Pons (tissue), 1 donor: ENCODE measurements around the gene RCBTB1.
A peak's percentile ranks its signal among the peaks of the same experiment; 100 is the strongest.
"Not testable (repeated sequence)": the region's sequence is repeated elsewhere in the genome, so short reads cannot be mapped to it uniquely, and the experiment has no call there.

ENCODE experiments used
- DNase-seq: peaks from one replicate; pipeline ENCODE4 v3.0.0-alpha.2; 2016; ENCODE audit warnings: low spot score

The RCBTB1 gene

DNA sequence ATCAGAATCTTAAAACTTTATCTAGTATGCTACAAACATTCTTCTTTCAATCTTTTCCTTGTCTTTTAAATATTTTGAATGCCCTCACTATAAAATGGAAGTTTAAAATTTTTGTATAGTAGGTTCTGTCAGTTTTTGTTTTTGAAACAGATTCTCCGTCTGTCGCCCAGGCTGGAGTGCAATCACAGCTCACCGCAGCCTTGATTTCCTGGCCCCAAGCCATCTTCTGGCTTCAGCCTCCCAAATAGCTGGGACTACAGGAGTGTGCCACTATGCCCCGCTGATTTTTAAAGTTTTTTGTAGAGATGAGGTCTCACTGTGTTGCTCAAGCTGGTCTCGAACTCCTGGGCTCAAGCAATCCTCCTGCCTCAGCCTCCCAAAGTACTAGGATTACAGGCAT, 68.9 kb downstream of the RCBTB1 start:
- no peak for DNase-seq

DNA sequence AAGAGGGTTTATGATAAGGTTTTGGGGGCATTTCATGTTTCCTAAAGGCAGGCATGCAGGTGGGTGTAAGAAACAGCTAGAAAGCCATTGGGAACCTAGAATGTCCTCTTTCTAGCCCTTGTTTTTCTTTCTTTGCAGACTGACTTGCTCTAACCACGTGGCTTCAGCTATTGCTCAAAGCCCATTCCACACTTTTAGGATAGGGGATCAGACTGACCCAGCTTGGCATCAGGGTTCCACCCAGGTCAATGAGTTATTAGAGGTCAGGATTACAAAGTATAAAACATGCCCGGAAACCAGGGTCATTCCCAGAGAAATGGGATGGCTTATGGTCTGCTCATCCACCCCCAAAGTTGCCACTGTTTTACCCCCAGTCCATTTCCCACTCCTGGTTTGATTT, 72.8 kb downstream of the RCBTB1 start:
- DNase-seq, result no peak

- no peak for DNase-seq
Measured at GRCh38 chr13:49503951-49504350, 81.4 kb downstream of the RCBTB1 start.

DNA sequence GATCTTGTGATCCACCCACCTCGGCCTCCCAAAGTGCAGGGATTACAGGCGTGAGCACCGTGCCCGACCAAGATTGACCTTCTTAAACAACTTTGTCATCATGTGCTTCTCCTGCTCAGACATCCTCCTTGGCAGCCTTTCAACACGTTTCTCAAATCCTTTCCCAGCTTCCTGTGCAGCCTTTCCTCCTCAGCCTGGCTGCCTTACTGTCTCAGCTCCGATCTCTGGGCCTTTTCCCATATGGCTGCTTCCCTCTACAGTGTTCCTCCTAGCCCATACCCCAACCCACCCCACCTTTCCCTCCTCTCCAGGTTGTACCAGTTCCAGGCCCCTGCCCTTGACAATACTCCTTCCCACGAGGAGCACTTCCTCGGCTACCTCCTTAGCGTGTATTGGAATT, 82.4 kb downstream of the RCBTB1 start:
- no peak for DNase-seq

DNA sequence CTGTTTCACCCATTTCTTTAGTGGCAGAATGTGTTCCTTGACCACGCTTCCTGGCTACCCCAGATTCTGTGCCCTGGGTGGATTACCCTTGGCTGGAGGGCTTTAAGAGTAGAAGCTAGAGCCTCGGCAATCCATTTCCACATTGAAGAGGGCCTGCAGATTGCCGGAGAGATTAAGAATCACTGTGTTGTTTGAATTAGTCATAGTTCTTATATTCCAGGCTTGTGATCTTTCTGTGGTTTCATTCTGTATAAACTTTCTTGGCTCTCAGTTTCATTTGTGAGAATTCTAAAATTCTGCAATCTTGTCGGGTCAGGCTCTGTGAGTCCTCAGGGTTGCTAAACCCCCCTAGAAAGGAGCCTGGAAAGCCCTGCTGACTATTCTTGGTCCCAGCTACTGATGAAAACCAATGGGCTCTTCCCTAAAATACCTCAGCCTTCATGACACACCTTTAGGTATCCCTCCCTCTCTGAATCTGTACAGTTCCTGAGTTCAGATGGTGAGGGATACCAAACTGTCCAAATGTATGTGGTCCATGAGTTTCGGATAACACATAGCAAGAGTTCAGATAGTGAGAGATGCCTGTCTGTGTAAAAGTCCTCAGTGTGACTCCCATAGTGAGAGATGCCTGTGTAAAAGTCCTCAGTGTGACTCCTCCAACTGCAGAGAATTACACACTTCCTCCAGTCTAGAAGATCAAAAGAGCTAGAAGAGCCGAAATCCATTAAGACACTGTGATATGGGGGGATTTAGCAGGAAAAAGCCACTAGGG, 85.3 kb downstream of the RCBTB1 start:
- no peak for DNase-seq

DNA sequence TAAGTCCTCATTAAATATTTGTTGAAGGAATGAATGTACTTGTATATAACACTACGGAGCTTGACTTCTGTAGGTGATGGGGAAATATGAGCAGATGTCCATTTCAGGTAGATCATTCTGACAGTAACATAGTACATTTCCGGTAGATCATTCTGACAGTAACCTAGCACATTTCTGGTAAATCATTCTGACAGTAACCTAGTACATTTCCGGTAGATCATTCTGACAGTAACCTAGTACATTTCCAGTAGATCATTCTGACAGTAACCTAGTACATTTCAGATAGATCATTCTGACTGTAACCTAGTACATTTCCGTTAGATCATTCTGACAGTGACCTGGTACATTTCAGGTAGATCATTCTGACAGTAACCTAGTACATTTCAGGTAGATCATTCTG, 87.2 kb downstream of the RCBTB1 start:
- DNase-seq, result no peak

GRCh38 chr13:49497272-49497671, 88.1 kb downstream of the RCBTB1 start:
- no peak for DNase-seq

- not testable (repeated sequence) for DNase-seq
Measured at GRCh38 chr13:49496837-49497236, 88.5 kb downstream of the RCBTB1 start.

DNA sequence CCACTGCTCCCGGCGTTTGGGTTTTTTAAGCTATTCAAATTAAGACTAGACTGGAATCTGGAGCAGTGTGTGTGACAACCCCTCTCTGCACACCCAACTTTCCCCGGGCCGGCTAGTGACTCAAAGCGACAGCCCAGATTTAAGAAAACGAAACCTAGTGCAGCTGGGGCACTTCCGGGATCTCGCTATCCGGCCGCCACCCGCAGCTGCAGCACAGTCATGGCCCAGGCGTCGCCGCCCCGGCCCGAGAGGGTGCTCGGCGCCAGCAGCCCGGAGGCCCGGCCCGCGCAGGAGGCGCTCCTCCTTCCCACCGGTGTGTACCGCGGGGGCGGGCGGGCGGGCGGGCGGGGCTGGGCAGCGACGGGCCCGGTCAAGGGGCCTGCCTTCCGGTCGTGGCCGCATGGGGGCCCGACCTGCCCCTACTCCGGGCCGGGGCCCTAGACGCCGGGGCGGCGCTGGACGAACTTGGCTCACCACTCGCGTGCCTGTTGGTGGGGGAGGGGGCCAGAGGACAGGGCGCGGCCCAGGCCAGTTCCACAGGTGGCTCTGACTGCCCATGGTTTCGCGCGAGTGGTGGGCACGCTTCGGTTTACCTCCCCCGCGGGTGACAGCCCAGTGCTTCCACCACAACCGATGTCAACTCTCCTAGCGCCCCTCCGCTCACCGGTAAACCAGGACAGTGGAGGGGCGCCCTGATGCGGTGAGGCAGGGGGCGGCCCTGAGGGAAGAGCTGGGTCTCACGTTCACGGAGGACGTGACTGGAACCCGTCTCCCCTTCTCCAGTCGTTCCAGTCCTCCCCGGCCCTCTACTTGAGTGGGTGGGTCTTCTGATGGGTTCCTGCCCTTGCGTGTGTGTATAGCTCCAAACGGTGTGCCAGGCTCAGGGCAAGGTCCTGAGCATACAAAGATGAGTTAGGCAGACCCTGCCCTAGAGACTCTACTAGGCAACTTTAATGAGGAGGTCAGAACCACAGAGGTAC, 89.3 kb downstream of the RCBTB1 start, which contains the start of gene PHF11:
PHF11 (plus strand) TSS at position 171 of the 980 bp plus-strand sequence; CDS start at position 220, 49 bp downstream.
- peak; percentile 59 for DNase-seq

DNA sequence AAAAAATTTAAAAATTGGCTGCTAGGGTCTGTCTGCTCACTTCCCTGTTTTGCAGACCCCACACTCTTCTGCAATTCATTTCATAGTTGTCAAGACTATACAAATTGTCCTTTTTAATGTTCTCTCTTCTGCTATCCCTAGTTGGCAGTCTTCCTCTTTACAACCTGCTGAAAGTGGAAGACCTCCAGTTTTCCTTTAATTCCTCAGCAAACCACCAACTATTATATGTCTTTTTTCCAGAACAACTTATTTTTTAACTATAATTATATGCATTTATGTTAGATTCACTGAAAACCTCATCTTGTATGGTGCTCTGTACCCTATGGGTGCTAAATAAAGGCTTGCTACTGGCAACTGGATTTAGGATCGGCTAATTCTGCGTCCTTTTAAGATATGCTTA, 90.7 kb downstream of the RCBTB1 start:
- no peak for DNase-seq

DNA sequence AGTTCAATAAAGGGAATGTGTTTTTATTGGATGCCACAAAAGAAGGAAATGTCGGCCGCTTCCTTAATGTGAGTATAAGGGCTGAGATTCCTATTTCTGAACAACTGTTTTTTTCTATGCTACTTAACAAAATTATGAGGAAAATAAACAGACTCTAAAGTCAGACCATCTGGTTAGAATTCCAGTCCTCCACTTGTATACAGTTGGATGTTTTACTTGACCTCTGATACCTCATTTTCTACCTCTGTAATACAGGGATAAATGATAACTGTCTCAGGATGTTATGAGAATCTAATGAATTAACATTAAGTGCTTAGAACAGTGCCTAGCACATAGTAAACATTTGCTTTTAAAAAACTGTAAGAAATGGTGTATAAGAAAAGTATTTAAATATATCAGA, 96.8 kb downstream of the RCBTB1 start:
- no peak for DNase-seq
